H9 (cell line): Measurements from ENCODE around the gene FBXW4. TPM values are rescaled to one million over a fixed set of nuclear protein-coding genes. Genes with fewer than 3 reads are reported as not detected.

Experiments
- DNase-seq: peaks from one replicate; pipeline ENCODE4 v3.0.0-alpha.2; 2017
- H2AFZ ChIP-seq: one replicate; pipeline ENCODE4 v1.6.1; 2013; ENCODE audit warnings: mild to moderate bottlenecking, low read length, control low read depth, moderate library complexity
- H2AK5ac ChIP-seq: 2 replicates; pipeline ENCODE4 v1.6.1; 2013; ENCODE audit warnings: low read length, control low read depth, mixed read lengths; ENCODE audit not compliant: insufficient read length
- H2BK120ac ChIP-seq: one replicate; pipeline ENCODE4 v1.6.1; 2013; ENCODE audit warnings: low read depth, mild to moderate bottlenecking, low read length, control low read depth, inconsistent platforms; ENCODE audit not compliant: poor library complexity, severe bottlenecking
- H2BK12ac ChIP-seq: 2 replicates; pipeline ENCODE4 v1.6.1; 2013; ENCODE audit warnings: low read length, control low read depth, mixed read lengths, low read depth; ENCODE audit not compliant: insufficient read length
- H2BK15ac ChIP-seq: 2 replicates; pipeline ENCODE4 v1.6.1; 2013; ENCODE audit warnings: low read depth, low read length, control low read depth
- H2BK20ac ChIP-seq: one replicate; pipeline ENCODE4 v1.6.1; 2013; ENCODE audit warnings: low read depth, mild to moderate bottlenecking, low read length, control low read depth, inconsistent platforms; ENCODE audit not compliant: poor library complexity, severe bottlenecking
- H2BK5ac ChIP-seq: 2 replicates; pipeline ENCODE4 v1.6.1; 2013; ENCODE audit warnings: low read length, control low read depth, mixed read lengths; ENCODE audit not compliant: insufficient read length
- H3K14ac ChIP-seq: 2 replicates; pipeline ENCODE4 v1.6.1; 2013; ENCODE audit warnings: low read length, control low read depth; ENCODE audit not compliant: insufficient read depth
- H3K18ac ChIP-seq: 2 replicates; pipeline ENCODE4 v1.6.1; 2013; ENCODE audit warnings: low read depth, mild to moderate bottlenecking, mixed read lengths, low read length, control low read depth; ENCODE audit not compliant: insufficient read length
- H3K23ac ChIP-seq: 2 replicates; pipeline ENCODE4 v1.6.1; 2013; ENCODE audit warnings: low read length, control low read depth, mixed read lengths, low read depth; ENCODE audit not compliant: insufficient read length
- H3K23me2 ChIP-seq: 2 replicates; pipeline ENCODE4 v1.6.1; 2013; ENCODE audit warnings: low read depth, mild to moderate bottlenecking, mixed read lengths, low read length, control low read depth; ENCODE audit not compliant: insufficient read length, poor library complexity, severe bottlenecking
- H3K27ac ChIP-seq: 2 replicates; pipeline ENCODE4 v1.5.1; 2013; ENCODE audit warnings: low read length, control low read depth, mixed read lengths, low read depth; ENCODE audit not compliant: insufficient read length
- H3K27me3 ChIP-seq: 2 replicates; pipeline ENCODE4 v1.6.1; 2013; ENCODE audit warnings: low read length, control low read depth, inconsistent platforms; ENCODE audit not compliant: insufficient read depth
- H3K4ac ChIP-seq: 2 replicates; pipeline ENCODE4 v1.6.1; 2013; ENCODE audit warnings: low read depth, mild to moderate bottlenecking, control low read depth, inconsistent platforms, low read length, moderate library complexity
- H3K4me1 ChIP-seq: 2 replicates; pipeline ENCODE4 v1.6.1; 2013; ENCODE audit warnings: low read length, control low read depth, inconsistent platforms; ENCODE audit not compliant: insufficient read depth
- H3K4me2 ChIP-seq: 2 replicates; pipeline ENCODE4 v1.6.1; 2013; ENCODE audit warnings: low read length, control low read depth, mixed read lengths; ENCODE audit not compliant: insufficient read length, insufficient read depth
- H3K56ac ChIP-seq: 2 replicates; pipeline ENCODE4 v1.6.1; 2013; ENCODE audit warnings: low read depth, mild to moderate bottlenecking, mixed read lengths, low read length, control low read depth; ENCODE audit not compliant: insufficient read length
- H3K79me1 ChIP-seq: 2 replicates; pipeline ENCODE4 v1.6.1; 2013; ENCODE audit warnings: low read depth, mild to moderate bottlenecking, moderate library complexity, low read length, control low read depth, inconsistent platforms; ENCODE audit not compliant: insufficient read depth, poor library complexity, severe bottlenecking
- H3K79me2 ChIP-seq: 2 replicates; pipeline ENCODE4 v1.6.1; 2013; ENCODE audit warnings: low read length, control low read depth, inconsistent platforms; ENCODE audit not compliant: insufficient read depth
- H3K9ac ChIP-seq: 2 replicates; pipeline ENCODE4 v1.6.1; 2013; ENCODE audit warnings: low read length, control low read depth, mixed read lengths; ENCODE audit not compliant: insufficient read length; ENCODE audit errors: extremely low read depth
- H3K9me3 ChIP-seq: one replicate; pipeline ENCODE4 v1.6.1; 2013; ENCODE audit warnings: low read depth, low read length, inconsistent platforms; ENCODE audit not compliant: control insufficient read depth
- H3T11ph ChIP-seq: one replicate; pipeline ENCODE4 v1.6.1; 2013; ENCODE audit warnings: mild to moderate bottlenecking, low read length, control low read depth, inconsistent platforms
- H4K20me1 ChIP-seq: one replicate; pipeline ENCODE4 v1.6.1; 2013; ENCODE audit not compliant: control insufficient read depth, insufficient read length, insufficient read depth
- H4K5ac ChIP-seq: 2 replicates; pipeline ENCODE4 v1.6.1; 2013; ENCODE audit warnings: low read depth, mild to moderate bottlenecking, mixed read lengths, low read length, control low read depth; ENCODE audit not compliant: insufficient read length
- H4K8ac ChIP-seq: replicated peaks from 2 replicates; pipeline ENCODE4 v1.6.1; 2013; ENCODE audit warnings: low read length, control low read depth, mixed read lengths, low read depth; ENCODE audit not compliant: insufficient read length
- H4K91ac ChIP-seq: 2 replicates; pipeline ENCODE4 v1.6.1; 2013; ENCODE audit warnings: low read depth, mild to moderate bottlenecking, moderate library complexity, mixed read lengths, low read length, control low read depth; ENCODE audit not compliant: insufficient read length
- H3K27ac Mint-ChIP-seq, 3 experiments: 2 replicates in 2 of 3; 3 replicates in 1 of 3; pipeline ENCODE4 v1.8.0; 2020 to 2021; ENCODE audit warnings: mixed read lengths in 3 of 3, mild to moderate bottlenecking in 1 of 3, moderate library complexity in 1 of 3
- H3K27me3 Mint-ChIP-seq: 2 replicates; pipeline ENCODE4 v1.8.0; 2021; ENCODE audit warnings: low read depth, mild to moderate bottlenecking, moderate library complexity, mixed read lengths
- H3K36me3 Mint-ChIP-seq, 3 experiments: 2 replicates in 2 of 3; 3 replicates in 1 of 3; pipeline ENCODE4 v1.8.0; 2020 to 2021; ENCODE audit warnings: low read depth in 3 of 3, mixed read lengths in 3 of 3; ENCODE audit not compliant: insufficient read depth in 1 of 3
- H3K4me1 Mint-ChIP-seq, 2 experiments: 2 replicates each; pipeline ENCODE4 v1.8.0; 2020; ENCODE audit warnings: mixed read lengths in 2 of 2
- H3K4me3 Mint-ChIP-seq, 2 experiments: 2 replicates in 1 of 2; 3 replicates in 1 of 2; pipeline ENCODE4 v1.8.0; 2020 to 2021; ENCODE audit warnings: mild to moderate bottlenecking in 2 of 2, mixed read lengths in 2 of 2, moderate library complexity in 1 of 2
- H3K9me3 Mint-ChIP-seq, 2 experiments: 2 replicates in 1 of 2; 3 replicates in 1 of 2; pipeline ENCODE4 v1.8.0; 2020; ENCODE audit warnings: mild to moderate bottlenecking in 2 of 2, mixed read lengths in 2 of 2, moderate library complexity in 1 of 2
- CTCF ChIP-seq: fragments of 200-600 bp; sonication (generic); conservative IDR thresholded peaks from 3 replicates; pipeline ENCODE4 v1.8.0; 2021; ENCODE audit warnings: antibody characterized with exemption, mild to moderate bottlenecking
- WGBS: extraction: QIAGEN DNeasy Blood & Tissue Kit; methylation state at CpG from one replicate; pipeline ENCODE4 v1.1.7; 2013; ENCODE audit warnings: missing lambda C conversion rate, low lambda C conversion rate, mixed read lengths; ENCODE audit not compliant: insufficient read length; ENCODE audit errors: extremely low coverage; 5-methylcytosine and 5-hydroxymethylcytosine counted together
- total RNA-seq: library from RNA; stranded (reverse); gene quantifications from 2 replicates; pipeline ENCODE4 v1.2.1, GENCODE V29; 2021

Gene FBXW4
- total RNA-seq, 1 experiment from 2014 or later: 41.6 TPM

- Mint-ChIP-seq H3K27ac (peak overlapping the region; percentile 91 to 98 (median 97)), H3K36me3 (no peaks in the 10 kb centered on the region), H3K4me1 (peaks cover 28 to 33% of the 10 kb centered on the region in 2 experiments), H3K27me3 (no peaks in the 10 kb centered on the region; the same call in 1 of the 2 replicates), H3K4me3 (peak overlapping the region; percentile 88 to 91), H3K9me3 (0 out of 5 replicates have a peak, but pooled peaks cover 0 to 2% of the 10 kb centered on the region in 2 experiments)
- no peaks in the 10 kb centered on the region; the same call in 1 of the 2 replicates for H3K4me1 ChIP-seq
- no peak overlapping the region for H2BK20ac ChIP-seq
- H2AK5ac ChIP-seq: no peak overlapping the region
- no peak overlapping the region for H3K4ac ChIP-seq
- no peak overlapping the region for H3K27ac ChIP-seq
- no CpG with 5 or more reads among the region's 63 CpGs for WGBS
- peaks cover 6% of the 10 kb centered on the region for H3K23me2 ChIP-seq
- no peak overlapping the region for H4K91ac ChIP-seq
- peak overlapping the region; percentile 81 for H3K9ac ChIP-seq
- peak; percentile 64 for DNase-seq
- TF ChIP-seq CTCF: no peak
- no peak overlapping the region for H2BK15ac ChIP-seq
- H4K8ac ChIP-seq: peak overlapping the region; percentile 8
- no peaks in the 10 kb centered on the region for H3K27me3 ChIP-seq
- H3T11ph ChIP-seq: no peak overlapping the region
- no peaks in the 10 kb centered on the region for H4K20me1 ChIP-seq
- H3K18ac ChIP-seq: peak overlapping the region; percentile 62
- no peaks in the 10 kb centered on the region for H3K79me2 ChIP-seq
- H3K14ac ChIP-seq: peak overlapping the region; percentile 90
- no peaks in the 10 kb centered on the region for H3K9me3 ChIP-seq
- H3K79me1 ChIP-seq: no peaks in the 10 kb centered on the region
- H2AFZ ChIP-seq: no peak overlapping the region
- H3K23ac ChIP-seq: no peak overlapping the region
- H3K56ac ChIP-seq: no peak overlapping the region
- peak overlapping the region; percentile 73 for H3K4me2 ChIP-seq
- no peak overlapping the region for H4K5ac ChIP-seq
- no peak overlapping the region for H2BK5ac ChIP-seq
- H2BK120ac ChIP-seq: no peak overlapping the region
- no peak overlapping the region for H2BK12ac ChIP-seq
Measured at GRCh38 chr10:101693978-101694673, 844 bp downstream of the FBXW4 start.
